HCT116 (cell line): Measurements from ENCODE around the gene GPBAR1. TPM values are rescaled to one million over a fixed set of nuclear protein-coding genes. Genes with fewer than 3 reads are reported as not detected.

Source experiments
- ATAC-seq: fragments of 200-7000 bp; cut with Tn5 transposase; 2 replicates; pipeline ENCODE4 v1.9.1; 2020; ENCODE audit warnings: mild to moderate bottlenecking, moderate library complexity
- BruUV-seq: library from RNA; stranded (reverse); fragments of 400-500 nt; replicated peaks from 2 replicates; lab custom pipeline; 2021; lab: Mats Ljungman, UMichigan
- CTCF ChIA-PET: fragments of 300-600 bp; sonication (Branson Sonifier 250); formaldehyde crosslinking; loops from one replicate; lab custom pipeline; 2021; ENCODE audit warnings: antibody characterized with exemption; lab: Charles Lee
- POLR2A ChIA-PET: fragments of 300-600, 350-600 bp; sonication (Branson Sonifier 250); formaldehyde crosslinking; loops from one replicate; lab custom pipeline; 2021; ENCODE audit warnings: antibody characterized with exemption; lab: Charles Lee
- RAD21 ChIA-PET, 2 experiments: fragments of 300-600 bp; sonication (Branson Sonifier 250); formaldehyde crosslinking; loops; one replicate each; lab custom pipeline; 2023; ENCODE audit warnings: low total read pairs in 2 of 2; ENCODE audit not compliant: uncharacterized antibody in 2 of 2, unreplicated experiment in 2 of 2, low non-redundant PET in 1 of 2; lab: Charles Lee
- DNase-seq: peaks from one replicate; pipeline ENCODE4 v3.0.0-alpha.2; 2010; ENCODE audit warnings: low read depth, low spot score
- H2AFZ ChIP-seq: fragments of 200-600 bp; shearing (Covaris generic), sonication (generic); 2 replicates; pipeline ENCODE4 v1.6.1; 2017; ENCODE audit warnings: low read depth, mixed run types, mixed read lengths, antibody characterized with exemption, low read length; ENCODE audit not compliant: poor library complexity, severe bottlenecking
- H3K27ac ChIP-seq: 2 replicates; pipeline ENCODE4 v1.5.1; 2012; ENCODE audit warnings: low read depth, low read length
- H3K27me3 ChIP-seq: fragments of 200-600 bp; sonication (generic); 2 replicates; pipeline ENCODE4 v1.6.1; 2016; ENCODE audit warnings: mixed run types, low read length, mixed read lengths; ENCODE audit not compliant: insufficient read depth
- H3K36me3 ChIP-seq, 2 experiments: fragments of 200-500 bp in 1 of 2; fragments of 200-600 bp in 1 of 2; sonication (Bioruptor generic) in 1 of 2; sonication (generic) in 1 of 2; 2 replicates each; pipeline versions ENCODE4 v1.5.1 to v1.6.1; 2014 to 2016; ENCODE audit warnings: low read length in 2 of 2, inconsistent platforms in 1 of 2, mixed read lengths in 1 of 2, mixed run types in 1 of 2; ENCODE audit not compliant: insufficient read depth in 2 of 2, control insufficient read depth in 1 of 2
- H3K4me1 ChIP-seq, 2 experiments: fragments of 200-600 bp in 1 of 2; sonication (generic) in 1 of 2; 2 replicates each; pipeline versions ENCODE4 v1.5.1 to v1.6.1; 2012 to 2017; ENCODE audit warnings: low read length in 2 of 2, inconsistent platforms in 1 of 2, mild to moderate bottlenecking in 1 of 2, mixed read lengths in 1 of 2, mixed run types in 1 of 2, moderate library complexity in 1 of 2; ENCODE audit not compliant: insufficient read depth in 2 of 2, control insufficient read depth in 1 of 2
- H3K4me2 ChIP-seq: fragments of 200-600 bp; sonication (generic); 2 replicates; pipeline ENCODE4 v1.6.1; 2017; ENCODE audit warnings: mixed run types, low read length, mixed read lengths
- H3K4me3 ChIP-seq, 2 experiments: fragments of 200-600 bp in 1 of 2; sonication (generic) in 1 of 2; replicated peaks in 1 of 2; 2 replicates each; pipeline ENCODE4 v1.5.1; 2011 to 2016; ENCODE audit warnings: low read length in 2 of 2, control low read depth in 1 of 2, low read depth in 1 of 2, mild to moderate bottlenecking in 1 of 2, mixed read lengths in 1 of 2, mixed run types in 1 of 2
- H3K79me2 ChIP-seq: fragments of 200-600 bp; sonication (generic); 2 replicates; pipeline ENCODE4 v1.6.1; 2017; ENCODE audit warnings: mild to moderate bottlenecking, mixed run types, low read length, moderate library complexity, mixed read lengths; ENCODE audit not compliant: insufficient read depth
- H3K9ac ChIP-seq: fragments of 200-600 bp; sonication (generic); 2 replicates; pipeline ENCODE4 v1.6.1; 2016; ENCODE audit warnings: low read length, mixed read lengths
- H3K9me2 ChIP-seq: fragments of 200-600 bp; sonication (generic), shearing (Covaris generic); 2 replicates; pipeline ENCODE4 v1.6.1; 2017; ENCODE audit warnings: mixed run types, mild to moderate bottlenecking, moderate library complexity; ENCODE audit not compliant: insufficient read depth
- H3K9me3 ChIP-seq, 2 experiments: fragments of 200-500 bp in 1 of 2; fragments of 200-600 bp in 1 of 2; sonication (Bioruptor generic) in 1 of 2; sonication (generic) in 1 of 2; 2 replicates each; pipeline ENCODE4 v1.6.1; 2014 to 2017; ENCODE audit warnings: low read length in 2 of 2, mixed read lengths in 2 of 2, inconsistent platforms in 1 of 2, low read depth in 1 of 2, mild to moderate bottlenecking in 1 of 2, mixed run types in 1 of 2, moderate library complexity in 1 of 2; ENCODE audit not compliant: control insufficient read depth in 1 of 2, insufficient read depth in 1 of 2
- H4K20me1 ChIP-seq: fragments of 200-600 bp; sonication (generic), shearing (Covaris generic); 2 replicates; pipeline ENCODE4 v1.6.1; 2017; ENCODE audit warnings: mixed run types, mild to moderate bottlenecking, moderate library complexity; ENCODE audit not compliant: insufficient read depth
- CBX3 ChIP-seq: IDR thresholded peaks from 2 replicates; pipeline ENCODE4 v1.6.1; 2012; ENCODE audit warnings: low read depth
- CEBPB ChIP-seq: IDR thresholded peaks from 2 replicates; pipeline ENCODE4 v1.6.1; 2012; ENCODE audit warnings: low read depth
- ELF1 ChIP-seq: IDR thresholded peaks from 2 replicates; pipeline ENCODE4 v1.6.1; 2012; ENCODE audit warnings: low read depth, borderline replicate concordance
- EZH2phosphoT487 ChIP-seq: fragments of 200-600 bp; IDR thresholded peaks from 2 replicates; pipeline ENCODE4 v1.6.1; 2018; ENCODE audit warnings: antibody characterized with exemption, borderline replicate concordance
- FOSL1 ChIP-seq: IDR thresholded peaks from 2 replicates; pipeline ENCODE4 v1.6.1; 2012; ENCODE audit warnings: low read depth
- POLR2A ChIP-seq: IDR thresholded peaks from 2 replicates; pipeline ENCODE4 v1.7.0; 2011; ENCODE audit warnings: borderline replicate concordance; ENCODE audit not compliant: insufficient read depth, insufficient read length; ENCODE audit errors: extremely low read depth
- POLR2AphosphoS5 ChIP-seq: IDR thresholded peaks from 2 replicates; pipeline ENCODE4 v1.6.1; 2011; ENCODE audit warnings: mild to moderate bottlenecking, low read depth, low read length, moderate library complexity
- SIN3A ChIP-seq: IDR thresholded peaks from 2 replicates; pipeline ENCODE4 v1.6.1; 2012; ENCODE audit warnings: low read depth
- TCF7L2 ChIP-seq: IDR thresholded peaks from 2 replicates; pipeline ENCODE4 v1.7.0; 2011; ENCODE audit warnings: borderline replicate concordance, inconsistent platforms; ENCODE audit not compliant: insufficient read depth, insufficient read length; ENCODE audit errors: extremely low read depth
- ZFX ChIP-seq: fragments of 450-650 bp; IDR thresholded peaks from 2 replicates; pipeline ENCODE4 v1.6.1; 2017
- ZNF274 ChIP-seq: fragments of 200-500 bp; sonication (Bioruptor generic); IDR thresholded peaks from 2 replicates; pipeline ENCODE4 v1.6.1; 2014; ENCODE audit warnings: mild to moderate bottlenecking, low read depth, low read length, inconsistent platforms
- intact Hi-C: fragments of 100-400 bp; cut with micrococcal nuclease; formaldehyde crosslinking; loops from 2 replicates; pipeline ENCODE4 v1.10.0; 2022
- total RNA-seq: library from RNA; stranded (reverse); gene quantifications from one replicate; pipeline ENCODE4 v1.2.1, GENCODE V29; 2021; ENCODE audit not compliant: unreplicated experiment
- TF ChIP-seq, protein P1 (sequence below): IDR thresholded peaks from 2 replicates; pipeline ENCODE4 v1.6.1; 2012
- TF ChIP-seq, protein P2 (sequence below): IDR thresholded peaks from 2 replicates; pipeline ENCODE4 v1.6.1; 2012
- TF ChIP-seq, protein P3 (sequence below): IDR thresholded peaks from 2 replicates; pipeline ENCODE4 v1.6.1; 2011; ENCODE audit warnings: mild to moderate bottlenecking, low read length, moderate library complexity; ENCODE audit not compliant: insufficient replicate concordance; ENCODE audit errors: extremely low read depth

GPBAR1 gene
- total RNA-seq, 1 experiment from 2014 or later, result 0.27 TPM

DNA sequence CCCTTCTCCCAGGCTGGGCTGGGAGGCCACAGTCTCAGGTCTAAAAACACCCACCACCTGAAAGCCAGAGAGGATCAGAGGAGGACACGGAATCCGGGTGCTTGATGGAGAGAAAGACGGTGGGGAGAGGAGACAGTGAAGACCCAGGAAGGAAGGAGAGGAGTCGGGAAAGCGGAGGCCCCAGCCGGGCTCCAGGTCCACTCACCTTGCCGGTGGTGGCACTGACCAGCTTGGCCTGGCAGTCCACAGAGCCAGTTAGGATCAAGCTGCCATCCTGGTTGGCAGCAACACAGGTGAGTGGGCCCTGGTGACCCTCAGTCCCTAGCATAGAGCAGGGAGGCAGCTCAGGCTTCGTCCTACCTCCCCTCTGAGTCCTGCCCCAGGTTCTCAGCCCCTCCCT lies 4.8 kb downstream of the GPBAR1 start:
- Histone ChIP-seq H3K9me2 (no peaks in the 10 kb centered on the region), H3K79me2 (peaks cover 12% of the 10 kb centered on the region), H3K4me2 (no peak overlapping the region), H3K27ac (no peak overlapping the region), H2AFZ (no peak overlapping the region), H3K27me3 (no peaks in the 10 kb centered on the region), H3K36me3 (peaks cover 12 to 14% of the 10 kb centered on the region in 2 experiments; a peak in 3 of 4 replicates), H3K4me3 (no peak overlapping the region), H3K4me1 (peaks cover 0 to 12% of the 10 kb centered on the region in 2 experiments; a peak in 1 of 4 replicates), H4K20me1 (no peaks in the 10 kb centered on the region), H3K9me3 (no peaks in the 10 kb centered on the region), H3K9ac (no peak overlapping the region)
- no TSS peak for BruUV-seq
- intact Hi-C loops, result no loop called here
- ChIA-PET CTCF (no interaction called here), POLR2A (no interaction called here), RAD21 (no interaction called here)
- DNase-seq (no peak), ATAC-seq (no peak)
- no peak for TF ChIP-seq POLR2A
- TF ChIP-seq, protein P1, sequence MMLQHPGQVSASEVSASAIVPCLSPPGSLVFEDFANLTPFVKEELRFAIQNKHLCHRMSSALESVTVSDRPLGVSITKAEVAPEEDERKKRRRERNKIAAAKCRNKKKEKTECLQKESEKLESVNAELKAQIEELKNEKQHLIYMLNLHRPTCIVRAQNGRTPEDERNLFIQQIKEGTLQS, result no peak
- no peak for TF ChIP-seq ZFX
- no peak for TF ChIP-seq CBX3

DNA sequence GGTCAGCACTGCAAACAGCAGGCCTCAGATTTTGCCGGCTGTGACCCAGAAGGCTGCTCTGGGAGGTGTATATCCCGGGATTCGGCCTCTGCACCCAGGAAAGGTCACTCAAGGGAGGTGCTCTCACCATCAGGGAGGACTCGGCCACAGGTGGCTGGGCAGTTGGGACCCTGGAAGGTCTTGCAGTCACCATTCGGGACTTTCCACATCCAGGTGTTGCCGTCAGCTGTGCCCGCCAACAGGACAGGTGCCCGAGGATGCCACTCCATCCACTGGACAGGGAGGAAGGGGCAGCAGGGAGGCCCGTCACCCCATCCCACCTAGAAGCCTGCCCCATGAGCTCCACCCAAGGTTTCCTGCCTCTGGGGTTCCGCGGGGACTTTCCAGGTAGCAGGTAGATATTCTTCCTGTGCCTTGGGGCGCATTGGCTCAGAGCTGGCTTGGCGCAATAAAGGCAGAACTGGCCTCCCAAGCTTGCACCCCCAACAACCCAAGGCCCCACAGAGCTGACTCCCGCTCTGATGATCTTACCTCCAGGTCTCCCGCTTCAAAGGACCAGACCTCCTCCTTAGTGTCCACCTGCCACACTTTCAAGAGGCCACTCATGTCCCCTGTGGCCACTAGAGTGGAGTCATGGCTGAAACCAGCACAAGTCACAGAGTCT lies 5.6 kb downstream of the GPBAR1 start:
- DNase-seq (no peak), ATAC-seq (no peak)
- no peak for TF ChIP-seq SIN3A
- TF ChIP-seq, protein P1, result no peak
- TF ChIP-seq POLR2AphosphoS5, result no peak
- TF ChIP-seq, protein P2, sequence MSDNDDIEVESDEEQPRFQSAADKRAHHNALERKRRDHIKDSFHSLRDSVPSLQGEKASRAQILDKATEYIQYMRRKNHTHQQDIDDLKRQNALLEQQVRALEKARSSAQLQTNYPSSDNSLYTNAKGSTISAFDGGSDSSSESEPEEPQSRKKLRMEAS, result no peak
- TF ChIP-seq, protein P3, sequence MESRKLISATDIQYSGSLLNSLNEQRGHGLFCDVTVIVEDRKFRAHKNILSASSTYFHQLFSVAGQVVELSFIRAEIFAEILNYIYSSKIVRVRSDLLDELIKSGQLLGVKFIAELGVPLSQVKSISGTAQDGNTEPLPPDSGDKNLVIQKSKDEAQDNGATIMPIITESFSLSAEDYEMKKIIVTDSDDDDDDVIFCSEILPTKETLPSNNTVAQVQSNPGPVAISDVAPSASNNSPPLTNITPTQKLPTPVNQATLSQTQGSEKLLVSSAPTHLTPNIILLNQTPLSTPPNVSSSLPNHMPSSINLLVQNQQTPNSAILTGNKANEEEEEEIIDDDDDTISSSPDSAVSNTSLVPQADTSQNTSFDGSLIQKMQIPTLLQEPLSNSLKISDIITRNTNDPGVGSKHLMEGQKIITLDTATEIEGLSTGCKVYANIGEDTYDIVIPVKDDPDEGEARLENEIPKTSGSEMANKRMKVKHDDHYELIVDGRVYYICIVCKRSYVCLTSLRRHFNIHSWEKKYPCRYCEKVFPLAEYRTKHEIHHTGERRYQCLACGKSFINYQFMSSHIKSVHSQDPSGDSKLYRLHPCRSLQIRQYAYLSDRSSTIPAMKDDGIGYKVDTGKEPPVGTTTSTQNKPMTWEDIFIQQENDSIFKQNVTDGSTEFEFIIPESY, result no peak
- no peak for TF ChIP-seq EZH2phosphoT487
- no peak for TF ChIP-seq CEBPB
- TF ChIP-seq ZFX, result no peak
- no peak for TF ChIP-seq FOSL1
- TF ChIP-seq ZNF274, result no peak
- TF ChIP-seq TCF7L2, result no peak
- no peak for TF ChIP-seq ELF1
- TF ChIP-seq CBX3, result no peak
- ChIA-PET CTCF (no interaction called here), POLR2A (no interaction called here), RAD21 (no interaction called here)
- Histone ChIP-seq H3K4me2 (no peak overlapping the region), H3K27ac (no peak overlapping the region), H3K79me2 (peaks cover 20% of the 10 kb centered on the region), H2AFZ (no peak overlapping the region), H3K9me3 (no peaks in the 10 kb centered on the region), H3K9ac (no peak overlapping the region), H3K36me3 (peaks cover 12 to 14% of the 10 kb centered on the region in 2 experiments; a peak in 3 of 4 replicates), H3K4me3 (no peak overlapping the region), H3K9me2 (no peaks in the 10 kb centered on the region), H3K4me1 (peaks cover 3 to 11% of the 10 kb centered on the region in 2 experiments), H3K27me3 (no peaks in the 10 kb centered on the region), H4K20me1 (no peaks in the 10 kb centered on the region)
- no TSS peak for BruUV-seq
- intact Hi-C loops, result no loop called here
